Measurements from ENCODE around the gene LTO1.

DNA sequence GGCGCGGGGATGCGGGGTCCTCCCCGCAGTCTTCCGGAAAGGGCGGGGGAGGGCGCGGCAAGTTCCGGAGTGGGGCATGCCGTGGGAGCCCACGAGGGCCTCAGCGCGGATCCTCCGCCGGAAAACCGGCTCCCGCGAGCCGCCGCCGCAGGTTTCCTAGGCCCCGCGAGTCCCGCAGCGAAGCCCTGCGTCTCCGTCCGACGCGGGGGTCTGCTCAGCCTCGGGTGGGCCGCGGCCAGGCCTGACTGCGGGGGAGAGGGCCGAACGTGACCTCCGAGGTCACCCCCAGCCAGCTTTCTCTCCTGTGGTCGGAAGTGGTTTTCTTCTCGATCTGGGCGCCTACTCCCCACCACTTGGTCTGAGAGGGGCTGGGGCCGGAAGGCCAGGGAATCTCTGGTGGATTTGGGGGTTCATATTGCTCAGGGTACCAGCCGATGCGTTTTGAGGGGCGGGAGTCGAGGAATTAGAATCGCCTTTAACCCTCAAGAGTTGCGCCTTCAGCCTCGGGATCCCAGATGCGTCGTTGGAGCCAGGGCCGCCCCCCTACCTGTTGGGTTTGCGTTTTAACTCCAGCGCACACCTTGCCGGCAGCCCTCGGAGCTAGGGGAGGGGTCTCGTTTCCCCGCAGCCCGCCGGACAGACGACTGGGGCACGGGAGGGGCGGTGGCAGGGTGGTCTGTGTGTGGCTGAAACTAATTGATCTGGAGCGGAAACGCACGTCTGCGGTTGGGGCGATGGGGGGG lies 37.8 kb downstream of the LTO1 start:
- no peak for TF ChIP-seq POLR2AphosphoS5 (IDR thresholded peaks at IDR 0.05; ENCODE audit: low read depth, low read length)
- no peak for TF ChIP-seq MXI1 (IDR thresholded peaks at IDR 0.05; ENCODE audit: low read depth, low read length)
